ENCODE measurements around the gene KCNT2. TPM values are rescaled to one million over a fixed set of nuclear protein-coding genes. Genes with fewer than 3 reads are reported as not detected.

Gene KCNT2
- polyA plus RNA-seq, 1 donor from 2014 or later: 21.4 TPM

GRCh38 chr1:196385109-196385508 is 223.1 kb downstream of the KCNT2 start:
- Histone ChIP-seq H3K9ac (ENCODE audit: low read length) (no peak overlapping the region), H3K9me2 (ENCODE audit: insufficient read depth, low read length) (no peaks in the 10 kb centered on the region), H3K79me2 (replicated peaks; ENCODE audit: insufficient read depth, low read length) (no peaks in the 10 kb centered on the region), H3K4me3 (ENCODE audit: low read length) (no peak overlapping the region), H4K20me1 (ENCODE audit: insufficient read depth) (no peaks in the 10 kb centered on the region), H3F3A (ENCODE audit: insufficient read depth, low read length, poor library complexity, severe bottlenecking) (no peaks in the 10 kb centered on the region), H3K36me3 (ENCODE audit: insufficient read depth, low read length) (no peaks in the 10 kb centered on the region), H3K27me3 (ENCODE audit: insufficient read depth, low read depth, low read length) (no peaks in the 10 kb centered on the region), H3K9me3 (ENCODE audit: low read length) (no peaks in the 10 kb centered on the region), H2AFZ (ENCODE audit: low read depth, low read length) (no peak overlapping the region), H3K4me2 (ENCODE audit: low read length) (no peak overlapping the region), H3K27ac (ENCODE audit: low read length) (no peak overlapping the region)
- TF ChIP-seq RAD21 (conservative IDR thresholded peaks at IDR 0.05) (no peak), SMC3 (conservative IDR thresholded peaks at IDR 0.05; ENCODE audit: poor library complexity) (no peak), REST (IDR thresholded peaks at IDR 0.05; ENCODE audit: borderline replicate concordance) (no peak), POLR2AphosphoS5 (IDR thresholded peaks at IDR 0.05) (no peak), EP300 (conservative IDR thresholded peaks at IDR 0.05; ENCODE audit: poor library complexity, severe bottlenecking) (no peak), TAF1 (IDR thresholded peaks at IDR 0.05; ENCODE audit: low read depth) (no peak), MXI1 (conservative IDR thresholded peaks at IDR 0.05; ENCODE audit: poor library complexity, severe bottlenecking) (no peak)

GRCh38 chr1:196382383-196382782 is 225.9 kb downstream of the KCNT2 start:
- H3K79me2 ChIP-seq (replicated peaks; ENCODE audit: insufficient read depth, low read length): no peaks in the 10 kb centered on the region

More at GRCh38 chr1:196382383-196382782, 225.9 kb downstream of the KCNT2 start:
- Histone ChIP-seq H3K4me2 (ENCODE audit: low read length) (no peak overlapping the region), H4K20me1 (ENCODE audit: insufficient read depth) (no peaks in the 10 kb centered on the region), H3K9me3 (ENCODE audit: low read length) (no peaks in the 10 kb centered on the region), H3K9ac (ENCODE audit: low read length) (no peak overlapping the region), H2AFZ (ENCODE audit: low read depth, low read length) (no peak overlapping the region), H3K36me3 (ENCODE audit: insufficient read depth, low read length) (no peaks in the 10 kb centered on the region), H3K27me3 (ENCODE audit: insufficient read depth, low read depth, low read length) (no peaks in the 10 kb centered on the region), H3K9me2 (ENCODE audit: insufficient read depth, low read length) (no peaks in the 10 kb centered on the region), H3F3A (ENCODE audit: insufficient read depth, low read length, poor library complexity, severe bottlenecking) (no peaks in the 10 kb centered on the region), H3K4me3 (ENCODE audit: low read length) (no peak overlapping the region), H3K27ac (ENCODE audit: low read length) (no peak overlapping the region)
- no peak for TF ChIP-seq RAD21 (conservative IDR thresholded peaks at IDR 0.05)
- TF ChIP-seq MXI1 (conservative IDR thresholded peaks at IDR 0.05; ENCODE audit: poor library complexity, severe bottlenecking): no peak
- no peak for TF ChIP-seq EZH2 (IDR thresholded peaks at IDR 0.05; ENCODE audit: borderline replicate concordance, insufficient read depth, low read length, poor library complexity, severe bottlenecking)
- no peak for TF ChIP-seq TAF1 (IDR thresholded peaks at IDR 0.05; ENCODE audit: low read depth)
- TF ChIP-seq CTCF (IDR thresholded peaks at IDR 0.05; ENCODE audit: poor library complexity, severe bottlenecking): no peak
- no peak for TF ChIP-seq POLR2AphosphoS5 (IDR thresholded peaks at IDR 0.05)
- no peak for TF ChIP-seq EP300 (conservative IDR thresholded peaks at IDR 0.05; ENCODE audit: poor library complexity, severe bottlenecking)
- TF ChIP-seq SMC3 (conservative IDR thresholded peaks at IDR 0.05; ENCODE audit: poor library complexity): no peak
- no peak for TF ChIP-seq REST (IDR thresholded peaks at IDR 0.05; ENCODE audit: borderline replicate concordance)

All from neural cell (in vitro differentiated cells).